ENCODE measurements around the gene COPS4. TPM values are rescaled to one million over a fixed set of nuclear protein-coding genes. Genes with fewer than 3 reads are reported as not detected.

Gene COPS4
- total RNA-seq, 1 experiment from 2014 or later: 58.3 TPM

- Histone ChIP-seq H3K4me3 (ENCODE audit: low read length) (no peak overlapping the region), H3K36me3 (ENCODE audit: low read depth, low read length) (no peaks in the 10 kb centered on the region), H3K4me2 (ENCODE audit: low read length) (no peak overlapping the region), H3K9me3 (ENCODE audit: low read length) (no peaks in the 10 kb centered on the region), H3K4me1 (ENCODE audit: insufficient read depth, low read length) (no peaks in the 10 kb centered on the region), H3K27me3 (ENCODE audit: low read length) (no peaks in the 10 kb centered on the region), H3F3A (ENCODE audit: low read length, unreplicated experiment) (no peaks in the 10 kb centered on the region), H4K20me1 (ENCODE audit: low read length) (no peaks in the 10 kb centered on the region), H3K9ac (ENCODE audit: low read length) (no peak overlapping the region), H3K9me2 (replicated peaks; ENCODE audit: low read length) (no peaks in the 10 kb centered on the region), H2AFZ (ENCODE audit: low read length) (no peak overlapping the region), H3K79me2 (ENCODE audit: low read length) (no peaks in the 10 kb centered on the region), H3K27ac (ENCODE audit: low read length) (no peak overlapping the region)
- ChIA-PET CTCF (no interaction called here), POLR2A (ENCODE audit: unreplicated experiment) (no interaction called here)
- no TSS peak for BruUV-seq (replicated peaks)
- intact Hi-C loops (cut with micrococcal nuclease): no loop called here
- DNase-seq (no peak), ATAC-seq (no peak)
- TF ChIP-seq, protein P1, sequence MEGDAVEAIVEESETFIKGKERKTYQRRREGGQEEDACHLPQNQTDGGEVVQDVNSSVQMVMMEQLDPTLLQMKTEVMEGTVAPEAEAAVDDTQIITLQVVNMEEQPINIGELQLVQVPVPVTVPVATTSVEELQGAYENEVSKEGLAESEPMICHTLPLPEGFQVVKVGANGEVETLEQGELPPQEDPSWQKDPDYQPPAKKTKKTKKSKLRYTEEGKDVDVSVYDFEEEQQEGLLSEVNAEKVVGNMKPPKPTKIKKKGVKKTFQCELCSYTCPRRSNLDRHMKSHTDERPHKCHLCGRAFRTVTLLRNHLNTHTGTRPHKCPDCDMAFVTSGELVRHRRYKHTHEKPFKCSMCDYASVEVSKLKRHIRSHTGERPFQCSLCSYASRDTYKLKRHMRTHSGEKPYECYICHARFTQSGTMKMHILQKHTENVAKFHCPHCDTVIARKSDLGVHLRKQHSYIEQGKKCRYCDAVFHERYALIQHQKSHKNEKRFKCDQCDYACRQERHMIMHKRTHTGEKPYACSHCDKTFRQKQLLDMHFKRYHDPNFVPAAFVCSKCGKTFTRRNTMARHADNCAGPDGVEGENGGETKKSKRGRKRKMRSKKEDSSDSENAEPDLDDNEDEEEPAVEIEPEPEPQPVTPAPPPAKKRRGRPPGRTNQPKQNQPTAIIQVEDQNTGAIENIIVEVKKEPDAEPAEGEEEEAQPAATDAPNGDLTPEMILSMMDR (conservative IDR thresholded peaks at IDR 0.05; ENCODE audit: low read depth, low read length): no peak
- no peak for TF ChIP-seq EZH2phosphoT487 (IDR thresholded peaks at IDR 0.05; ENCODE audit: borderline replicate concordance, low read length)
- TF ChIP-seq EZH2 (IDR thresholded peaks at IDR 0.05; ENCODE audit: low read length, unreplicated experiment): no peak
These were observed 9.4 kb upstream of the COPS4 start for GRCh38 chr4:83025563-83025962.

DNA sequence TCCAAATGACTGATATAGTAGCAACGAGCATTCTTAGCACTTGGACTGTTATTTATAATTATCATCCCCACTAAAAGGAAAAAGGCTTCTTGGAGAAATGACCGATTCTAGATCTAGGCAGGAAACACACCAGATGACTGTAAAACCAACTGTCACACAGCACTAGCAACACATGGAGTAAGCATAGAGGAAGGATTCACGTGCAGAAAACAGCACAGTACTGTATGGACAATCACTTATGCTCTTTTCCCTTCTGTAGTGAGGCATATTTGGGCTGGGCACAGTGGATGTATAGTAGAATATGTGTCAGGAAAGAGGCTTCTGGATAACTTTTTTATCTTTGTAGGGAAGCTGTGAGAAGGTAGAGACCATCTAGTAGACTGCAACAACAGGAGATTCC lies 6.0 kb upstream of the COPS4 start:
- TF ChIP-seq, protein P1 (conservative IDR thresholded peaks at IDR 0.05; ENCODE audit: low read depth, low read length): no peak
- TF ChIP-seq EZH2 (IDR thresholded peaks at IDR 0.05; ENCODE audit: low read length, unreplicated experiment) (no peak), EZH2phosphoT487 (IDR thresholded peaks at IDR 0.05; ENCODE audit: borderline replicate concordance, low read length) (no peak)
- no peaks in the 10 kb centered on the region for H3K36me3 ChIP-seq (ENCODE audit: low read depth, low read length)
- ATAC-seq: no peak
- H3K79me2 ChIP-seq (ENCODE audit: low read length): no peaks in the 10 kb centered on the region
- H3K9ac ChIP-seq (ENCODE audit: low read length): no peak overlapping the region
- no peak overlapping the region for H2AFZ ChIP-seq (ENCODE audit: low read length)
- no TSS peak for BruUV-seq (replicated peaks)
- no peak for DNase-seq
- no peaks in the 10 kb centered on the region for H3K4me1 ChIP-seq (ENCODE audit: insufficient read depth, low read length)
- no peaks in the 10 kb centered on the region for H4K20me1 ChIP-seq (ENCODE audit: low read length)
- H3K4me2 ChIP-seq (ENCODE audit: low read length): no peak overlapping the region
- H3K4me3 ChIP-seq (ENCODE audit: low read length): no peak overlapping the region
- H3K27me3 ChIP-seq (ENCODE audit: low read length): no peaks in the 10 kb centered on the region
- intact Hi-C loops (cut with micrococcal nuclease): no loop called here
- POLR2A ChIA-PET (ENCODE audit: unreplicated experiment): no interaction called here
- CTCF ChIA-PET: no interaction called here
- H3F3A ChIP-seq (ENCODE audit: low read length, unreplicated experiment): no peaks in the 10 kb centered on the region
- no peaks in the 10 kb centered on the region for H3K9me2 ChIP-seq (replicated peaks; ENCODE audit: low read length)
- H3K9me3 ChIP-seq (ENCODE audit: low read length): no peaks in the 10 kb centered on the region
- no peak overlapping the region for H3K27ac ChIP-seq (ENCODE audit: low read length)

DNA sequence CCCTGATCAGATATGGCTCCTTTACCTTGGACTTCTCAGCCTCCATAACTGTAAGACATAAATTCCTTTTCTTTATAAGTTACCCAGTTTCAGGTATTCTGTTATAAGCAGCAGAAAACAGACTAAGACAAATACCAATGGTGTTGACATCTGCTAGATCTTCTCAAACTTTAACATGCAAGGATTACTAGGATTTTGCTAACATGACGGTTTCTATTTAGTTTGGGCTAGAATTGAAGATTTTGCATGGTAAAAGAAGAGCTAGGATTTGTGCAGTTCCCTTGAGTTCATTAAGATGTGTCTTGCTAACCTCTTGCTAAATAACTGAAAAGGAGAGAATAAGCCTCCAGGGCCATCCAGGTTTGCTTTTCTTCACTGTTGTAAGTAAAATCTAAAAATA lies 5.3 kb upstream of the COPS4 start:
- no peak for DNase-seq
- Histone ChIP-seq H3F3A (ENCODE audit: low read length, unreplicated experiment) (no peaks in the 10 kb centered on the region), H3K9me2 (replicated peaks; ENCODE audit: low read length) (no peaks in the 10 kb centered on the region), H3K4me2 (ENCODE audit: low read length) (no peak overlapping the region), H3K9me3 (ENCODE audit: low read length) (no peaks in the 10 kb centered on the region), H4K20me1 (ENCODE audit: low read length) (no peaks in the 10 kb centered on the region), H2AFZ (ENCODE audit: low read length) (no peak overlapping the region), H3K27ac (ENCODE audit: low read length) (no peak overlapping the region), H3K4me3 (ENCODE audit: low read length) (no peak overlapping the region), H3K36me3 (ENCODE audit: low read depth, low read length) (no peaks in the 10 kb centered on the region), H3K27me3 (ENCODE audit: low read length) (no peaks in the 10 kb centered on the region), H3K4me1 (ENCODE audit: insufficient read depth, low read length) (no peaks in the 10 kb centered on the region), H3K79me2 (ENCODE audit: low read length) (no peaks in the 10 kb centered on the region), H3K9ac (ENCODE audit: low read length) (no peak overlapping the region)
- intact Hi-C loops (cut with micrococcal nuclease): loop anchor here (10.0 kb wide), 1 partner anchor 655 kb away; the partner anchor contains the start of gene HNRNPD
- no TSS peak for BruUV-seq (replicated peaks)
- ChIA-PET POLR2A (ENCODE audit: unreplicated experiment) (no interaction called here), CTCF (no interaction called here)
- TF ChIP-seq EZH2 (IDR thresholded peaks at IDR 0.05; ENCODE audit: low read length, unreplicated experiment) (no peak), EZH2phosphoT487 (IDR thresholded peaks at IDR 0.05; ENCODE audit: borderline replicate concordance, low read length) (no peak)
- TF ChIP-seq, protein P1 (conservative IDR thresholded peaks at IDR 0.05; ENCODE audit: low read depth, low read length): no peak
- no peak for ATAC-seq
